Subcutaneous abdominal adipose tissue (tissue), 5 donors: ENCODE results near the gene SARDH.
"Not testable (repeated sequence)": the region's sequence is repeated elsewhere in the genome, so short reads cannot be mapped to it uniquely, and the experiment has no call there.

Experiments used
- H3K27ac ChIP-seq: one replicate; pipeline ENCODE4 v1.7.0; 2013; ENCODE audit warnings: low read depth, mild to moderate bottlenecking, inconsistent platforms, low read length, moderate library complexity
- H3K27me3 ChIP-seq, 5 donors: one replicate each; pipeline ENCODE4 v1.7.0; 2013; ENCODE audit warnings: low read length in 5 of 5, inconsistent platforms in 1 of 5; ENCODE audit not compliant: control insufficient read depth in 5 of 5, insufficient read depth in 4 of 5
- H3K36me3 ChIP-seq, 5 donors: one replicate each; pipeline ENCODE4 v1.7.0; 2013; ENCODE audit warnings: low read length in 5 of 5; ENCODE audit not compliant: control insufficient read depth in 5 of 5, insufficient read depth in 5 of 5
- H3K4me1 ChIP-seq, 5 donors: one replicate each; pipeline ENCODE4 v1.7.0; 2013; ENCODE audit warnings: low read length in 5 of 5, mild to moderate bottlenecking in 3 of 5, moderate library complexity in 1 of 5; ENCODE audit not compliant: control insufficient read depth in 5 of 5, insufficient read depth in 5 of 5
- H3K4me3 ChIP-seq, 5 donors: one replicate each; pipeline ENCODE4 v1.7.0; 2013; ENCODE audit warnings: low read length in 5 of 5, low read depth in 1 of 5
- H3K9ac ChIP-seq, 5 donors: one replicate each; pipeline ENCODE4 v1.7.0; 2013; ENCODE audit warnings: low read length in 5 of 5, mild to moderate bottlenecking in 4 of 5, moderate library complexity in 3 of 5
- H3K9me3 ChIP-seq, 5 donors: one replicate each; pipeline ENCODE4 v1.7.0; 2013; ENCODE audit warnings: low read length in 5 of 5; ENCODE audit not compliant: control insufficient read depth in 5 of 5
- donor health status: healthy.
- donor health status: healthy.
- donor health status: healthy.
- donor health status: healthy.
- donor health status: healthy.

Gene SARDH

DNA sequence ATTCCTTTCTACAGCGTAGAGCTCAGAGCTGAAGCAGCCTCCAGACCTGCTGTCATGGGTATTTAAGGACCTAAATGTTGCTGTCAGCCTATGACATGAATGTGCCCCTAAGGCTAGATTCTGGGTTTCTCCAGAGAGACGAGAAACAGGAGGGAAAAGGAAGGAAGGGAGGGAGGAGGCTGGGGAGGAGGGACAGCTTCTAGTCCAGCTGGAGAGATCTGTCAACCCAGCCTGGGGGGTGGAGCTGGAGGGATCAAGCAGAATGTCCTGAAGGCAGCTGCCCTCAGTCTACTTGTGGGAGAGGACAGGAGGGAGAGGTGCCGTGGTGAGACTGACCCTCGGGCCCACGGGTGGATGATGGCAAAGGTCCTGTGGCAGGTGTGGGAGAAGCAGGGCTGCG, 103.1 kb downstream of the SARDH start:
- Histone ChIP-seq H3K27me3 (peaks cover 7 to 43% (median 23%) of the 10 kb centered on the region in 5 donors), H3K9me3 (no peaks in the 10 kb centered on the region), H3K36me3 (no peaks in the 10 kb centered on the region), H3K4me3 (no peak overlapping the region), H3K4me1 (no peaks in the 10 kb centered on the region), H3K9ac (no peak overlapping the region), H3K27ac (no peak overlapping the region)

GRCh38 chr9:133634081-133634691, 104.0 kb downstream of the SARDH start:
- Histone ChIP-seq H3K9ac (no peak overlapping the region), H3K4me3 (no peak overlapping the region), H3K9me3 (no peaks in the 10 kb centered on the region), H3K27me3 (peaks cover 7 to 40% (median 29%) of the 10 kb centered on the region in 5 donors), H3K4me1 (no peaks in the 10 kb centered on the region), H3K27ac (no peak overlapping the region), H3K36me3 (no peaks in the 10 kb centered on the region)

DNA sequence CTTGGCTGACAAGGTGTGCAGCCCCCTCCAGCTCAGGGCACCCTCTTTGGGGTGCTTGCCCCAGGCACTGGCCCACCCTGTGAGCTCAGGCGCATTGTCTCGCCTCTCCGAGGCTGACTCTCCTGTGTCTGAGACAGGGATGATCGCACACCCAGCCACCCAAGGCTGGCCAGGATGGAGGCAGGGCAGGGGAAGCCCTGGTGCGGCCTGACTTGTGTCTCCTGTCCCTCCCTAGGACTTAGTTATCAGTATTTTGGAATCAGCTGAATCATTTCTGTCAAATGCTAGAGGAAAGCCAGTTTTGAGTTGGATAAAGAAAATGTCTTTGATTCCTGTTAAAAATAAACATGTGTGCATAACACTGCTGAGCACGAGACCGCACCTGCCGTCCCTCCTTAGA, 104.5 kb downstream of the SARDH start:
- no peaks in the 10 kb centered on the region for H3K4me1 ChIP-seq
- H3K9me3 ChIP-seq: no peaks in the 10 kb centered on the region
- H3K27me3 ChIP-seq: peaks cover 7 to 40% (median 29%) of the 10 kb centered on the region in 5 donors
- no peak overlapping the region for H3K27ac ChIP-seq
- H3K9ac ChIP-seq: no peak overlapping the region
- H3K36me3 ChIP-seq: no peaks in the 10 kb centered on the region
- H3K4me3 ChIP-seq: no peak overlapping the region

DNA sequence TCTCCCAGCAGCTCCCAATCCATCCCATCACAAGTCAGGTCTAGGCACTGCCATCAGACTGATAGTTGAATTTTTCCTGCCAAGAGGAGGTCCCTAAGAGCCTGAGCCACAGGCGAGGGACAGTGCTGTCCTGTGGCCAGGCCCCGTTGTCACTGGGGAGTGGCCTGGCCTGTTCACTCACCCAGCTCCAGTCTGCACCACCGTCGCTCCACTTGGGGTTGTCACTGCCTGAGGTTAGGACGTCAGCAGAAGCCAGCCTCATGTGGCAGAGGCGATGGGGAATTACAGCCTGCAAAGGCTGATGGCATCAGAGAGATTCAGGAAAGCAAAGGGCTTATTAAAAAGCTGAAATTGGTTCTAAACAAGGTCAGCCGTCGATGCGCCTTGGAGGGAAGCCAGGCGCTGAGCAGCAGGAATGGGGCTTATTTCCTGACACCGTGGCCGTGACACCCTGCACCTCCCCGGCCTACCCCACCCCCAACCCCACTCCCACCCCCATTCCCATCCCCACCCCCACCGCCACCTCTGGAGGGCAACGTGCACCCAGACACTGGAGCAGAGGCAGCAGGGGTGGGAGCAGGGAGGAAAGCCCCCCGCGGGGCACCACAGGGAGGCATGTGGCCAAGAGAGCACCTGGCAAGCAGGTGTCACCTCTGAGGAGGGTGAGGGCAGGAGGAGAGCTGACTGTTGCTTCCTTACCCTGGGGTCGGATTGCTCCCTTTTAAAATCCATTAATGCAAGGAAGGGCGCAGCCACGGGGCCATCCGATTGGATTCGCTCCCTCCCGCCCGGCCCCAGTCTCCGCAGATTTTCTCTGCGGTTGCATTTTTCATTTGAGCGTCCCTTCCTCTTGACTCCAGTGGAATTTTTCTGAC, 105.1 kb downstream of the SARDH start:
- Histone ChIP-seq H3K36me3 (no peaks in the 10 kb centered on the region), H3K4me1 (no peaks in the 10 kb centered on the region), H3K9me3 (no peaks in the 10 kb centered on the region), H3K4me3 (no peak overlapping the region), H3K27me3 (peaks cover 7 to 40% (median 29%) of the 10 kb centered on the region in 5 donors), H3K9ac (no peak overlapping the region), H3K27ac (no peak overlapping the region)

GRCh38 chr9:133631111-133631510, 107.0 kb downstream of the SARDH start:
- Histone ChIP-seq H3K27ac (no peak overlapping the region), H3K9ac (no peak overlapping the region), H3K9me3 (peaks cover 0 to 10% (median 4%) of the 10 kb centered on the region in 5 donors), H3K27me3 (peaks cover 4 to 28% (median 21%) of the 10 kb centered on the region in 5 donors), H3K4me3 (no peak overlapping the region), H3K36me3 (no peaks in the 10 kb centered on the region), H3K4me1 (no peaks in the 10 kb centered on the region)

DNA sequence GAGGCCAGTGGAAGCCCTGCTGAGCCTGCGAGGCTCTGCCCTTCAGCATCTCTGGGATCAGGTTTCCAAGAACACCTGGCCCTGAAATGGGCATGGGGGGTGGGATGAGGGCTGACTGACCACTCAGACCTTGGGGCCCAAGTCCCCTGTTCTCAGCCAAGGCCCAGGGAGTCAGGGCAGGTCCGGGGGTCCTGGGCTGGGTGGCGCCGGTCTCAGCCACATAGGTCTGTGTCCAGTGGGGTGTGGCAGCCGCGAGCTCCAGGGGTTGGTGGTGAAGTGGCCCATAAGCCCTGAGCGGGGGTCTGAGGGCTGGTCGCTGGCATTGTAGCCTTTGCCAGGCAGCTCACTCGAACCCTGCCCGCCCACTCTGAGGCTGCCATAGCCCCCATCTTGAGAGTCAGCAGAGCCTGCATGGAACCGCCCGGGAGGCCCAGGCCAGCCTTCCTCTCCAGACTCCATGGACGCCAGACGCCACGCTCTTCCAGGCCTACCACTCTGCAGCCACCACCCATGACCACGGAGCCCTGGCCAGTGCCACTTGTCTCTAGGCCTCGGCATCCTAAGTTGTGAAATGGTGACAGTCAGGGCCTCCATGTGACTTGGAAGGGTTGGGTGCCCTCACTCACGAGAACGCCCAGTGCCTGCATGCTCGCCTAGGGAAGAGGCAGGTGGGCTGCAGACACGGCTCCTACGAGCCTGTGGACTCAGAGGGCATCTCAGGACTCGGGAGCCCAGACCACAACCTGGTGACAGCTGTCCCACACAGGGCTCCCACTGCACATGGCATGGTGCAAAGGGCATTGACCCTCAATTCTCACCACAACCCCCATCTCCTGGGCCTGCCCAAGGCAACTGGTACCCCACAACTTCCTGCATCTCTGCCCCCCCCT, 108.7 kb downstream of the SARDH start:
- no peaks in the 10 kb centered on the region for H3K4me1 ChIP-seq
- H3K27me3 ChIP-seq: peaks cover 4 to 23% (median 15%) of the 10 kb centered on the region in 5 donors
- H3K36me3 ChIP-seq: no peaks in the 10 kb centered on the region
- no peak overlapping the region for H3K9ac ChIP-seq
- no peak overlapping the region for H3K27ac ChIP-seq
- peaks cover 0 to 21% (median 16%) of the 10 kb centered on the region in 5 donors for H3K9me3 ChIP-seq
- no peak overlapping the region for H3K4me3 ChIP-seq

DNA sequence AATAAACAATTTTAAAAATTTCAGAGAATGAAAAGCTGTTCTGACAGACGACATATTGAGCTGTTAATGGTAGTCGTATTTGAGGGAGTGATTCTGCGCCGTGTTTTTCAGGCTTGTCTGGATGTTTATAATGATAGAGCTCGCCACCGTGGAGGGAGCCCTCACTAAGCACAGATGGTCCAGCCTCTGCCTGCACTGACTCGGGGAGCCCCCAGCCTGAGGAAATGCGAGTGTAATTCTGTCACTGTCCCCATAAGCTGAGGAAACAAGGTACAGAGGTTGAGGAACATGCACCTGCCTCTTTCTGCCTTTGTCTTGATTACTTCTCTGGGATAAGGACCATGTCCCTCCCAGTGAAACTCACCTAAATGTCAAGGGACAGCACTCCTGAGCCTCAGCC, 109.4 kb downstream of the SARDH start:
- peaks cover 0 to 21% (median 16%) of the 10 kb centered on the region in 5 donors for H3K9me3 ChIP-seq
- H3K27me3 ChIP-seq: peaks cover 0 to 19% (median 14%) of the 10 kb centered on the region in 5 donors
- no peaks in the 10 kb centered on the region for H3K36me3 ChIP-seq
- H3K27ac ChIP-seq: no peak overlapping the region
- H3K4me3 ChIP-seq: no peak overlapping the region
- H3K9ac ChIP-seq: no peak overlapping the region
- no peaks in the 10 kb centered on the region for H3K4me1 ChIP-seq

- peaks cover 2 to 20% (median 17%) of the 10 kb centered on the region in 5 donors for H3K27me3 ChIP-seq
- no peak overlapping the region for H3K9ac ChIP-seq
- H3K9me3 ChIP-seq: peaks cover 0 to 21% (median 16%) of the 10 kb centered on the region in 5 donors
- H3K4me1 ChIP-seq: no peaks in the 10 kb centered on the region
- H3K27ac ChIP-seq: no peak overlapping the region
- H3K4me3 ChIP-seq: no peak overlapping the region
- no peaks in the 10 kb centered on the region for H3K36me3 ChIP-seq
Observed at GRCh38 chr9:133627341-133627740, 110.8 kb downstream of the SARDH start.

GRCh38 chr9:133626008-133626407, 112.1 kb downstream of the SARDH start:
- not testable (repeated sequence) for H3K4me3 ChIP-seq, H3K4me1 ChIP-seq
- peaks cover 0 to 21% (median 16%) of the 10 kb centered on the region in 5 donors for H3K9me3 ChIP-seq

More at GRCh38 chr9:133626008-133626407, 112.1 kb downstream of the SARDH start:
- not testable (repeated sequence) for H3K27ac ChIP-seq, H3K9ac ChIP-seq, H3K36me3 ChIP-seq
- H3K27me3 ChIP-seq: peaks cover 7 to 24% (median 21%) of the 10 kb centered on the region in 5 donors
